Hair follicular keratinocyte (primary cell): Measurements from ENCODE around the gene ANK3. TPM values are rescaled to one million over a fixed set of nuclear protein-coding genes. Genes with fewer than 3 reads are reported as not detected.

Experiments used
- total RNA-seq: library from RNA; depleted of rRNA; stranded (reverse); fragments of >200 nt; gene quantifications from 2 replicates; pipeline ENCODE4 v1.2.3, GENCODE V29; 2015

ANK3 gene
- 5.4 and 7.3 TPM in 2 replicates for total RNA-seq

GRCh38 chr10:60389413-60390025, at the start of gene ANK3:
ANK3 (minus strand) TSS chr10:60389875; CDS start chr10:60389538, 337 bp downstream.

